ENCODE data around the gene SPACA4. TPM values are rescaled to one million over a fixed set of nuclear protein-coding genes. Genes with fewer than 3 reads are reported as not detected.

Gene SPACA4
- total RNA-seq (2022) (not detected in 2 replicates), Bru-seq, nascent RNA (not detected), BruChase-seq, experiment 1, labeled RNA remaining after a 2-hour chase (percentile 18 among the genes with signal in this experiment), BruChase-seq, experiment 2, labeled RNA remaining after a 6-hour chase (not detected)
- long read RNA-seq = 0 reads

- Histone ChIP-seq H3K4me3 (ENCODE audit: low read depth, low read length) (no peak within 1 kb of the TSS), H3K9me3 (no peaks in the 10 kb centered on the region), H3K36me3 (ENCODE audit: control insufficient read depth, insufficient read depth, low read length) (no peaks in the 10 kb centered on the region), H3K4me1 (peaks cover 7% of the 10 kb centered on the region), H3K27me3 (replicated peaks; ENCODE audit: control insufficient read depth, insufficient read depth, low read length) (no peaks in the 10 kb centered on the region)
- CTCF ChIA-PET = interaction anchor here (0.6 to 1.3 kb wide), 4 partner anchors 18 to 792 kb away, joined by 3 to 9 read pairs (median 4); no protein-coding TSS in a partner anchor
- POLR2A ChIA-PET = no interaction called here
- TF ChIP-seq, protein P1, sequence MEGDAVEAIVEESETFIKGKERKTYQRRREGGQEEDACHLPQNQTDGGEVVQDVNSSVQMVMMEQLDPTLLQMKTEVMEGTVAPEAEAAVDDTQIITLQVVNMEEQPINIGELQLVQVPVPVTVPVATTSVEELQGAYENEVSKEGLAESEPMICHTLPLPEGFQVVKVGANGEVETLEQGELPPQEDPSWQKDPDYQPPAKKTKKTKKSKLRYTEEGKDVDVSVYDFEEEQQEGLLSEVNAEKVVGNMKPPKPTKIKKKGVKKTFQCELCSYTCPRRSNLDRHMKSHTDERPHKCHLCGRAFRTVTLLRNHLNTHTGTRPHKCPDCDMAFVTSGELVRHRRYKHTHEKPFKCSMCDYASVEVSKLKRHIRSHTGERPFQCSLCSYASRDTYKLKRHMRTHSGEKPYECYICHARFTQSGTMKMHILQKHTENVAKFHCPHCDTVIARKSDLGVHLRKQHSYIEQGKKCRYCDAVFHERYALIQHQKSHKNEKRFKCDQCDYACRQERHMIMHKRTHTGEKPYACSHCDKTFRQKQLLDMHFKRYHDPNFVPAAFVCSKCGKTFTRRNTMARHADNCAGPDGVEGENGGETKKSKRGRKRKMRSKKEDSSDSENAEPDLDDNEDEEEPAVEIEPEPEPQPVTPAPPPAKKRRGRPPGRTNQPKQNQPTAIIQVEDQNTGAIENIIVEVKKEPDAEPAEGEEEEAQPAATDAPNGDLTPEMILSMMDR (IDR thresholded peaks at IDR 0.05; ENCODE audit: insufficient read depth in 1 of 2, low read depth in 1 of 2, low read length in 1 of 2, severe bottlenecking in 1 of 2, unreplicated experiment in 1 of 2) = no peak
- intact Hi-C loops (cut with micrococcal nuclease; ENCODE audit: unreplicated experiment) = no loop called here
- Mint-ChIP-seq H3K27ac (ENCODE audit: unreplicated experiment) (peak within 1 kb of the TSS; percentile 24), H3K4me3 (ENCODE audit: unreplicated experiment) (no peak within 1 kb of the TSS), H3K36me3 (ENCODE audit: insufficient read depth, unreplicated experiment) (peaks cover 25% of the 10 kb centered on the region), H3K27me3 (ENCODE audit: insufficient read depth, unreplicated experiment) (no peaks in the 10 kb centered on the region), H3K4me1 (ENCODE audit: low read depth, unreplicated experiment) (peaks cover 12% of the 10 kb centered on the region), H3K9me3 (ENCODE audit: unreplicated experiment) (no peaks in the 10 kb centered on the region)
- DNase-seq = no peak
- no TSS peak for BruUV-seq (replicated peaks)
Observed at GRCh38 chr19:48606463-48607358, at the start of gene SPACA4. TSS of gene SPACA4 (plus strand) at chr19:48606742. CDS start at chr19:48606979, 237 bp downstream.

DNA sequence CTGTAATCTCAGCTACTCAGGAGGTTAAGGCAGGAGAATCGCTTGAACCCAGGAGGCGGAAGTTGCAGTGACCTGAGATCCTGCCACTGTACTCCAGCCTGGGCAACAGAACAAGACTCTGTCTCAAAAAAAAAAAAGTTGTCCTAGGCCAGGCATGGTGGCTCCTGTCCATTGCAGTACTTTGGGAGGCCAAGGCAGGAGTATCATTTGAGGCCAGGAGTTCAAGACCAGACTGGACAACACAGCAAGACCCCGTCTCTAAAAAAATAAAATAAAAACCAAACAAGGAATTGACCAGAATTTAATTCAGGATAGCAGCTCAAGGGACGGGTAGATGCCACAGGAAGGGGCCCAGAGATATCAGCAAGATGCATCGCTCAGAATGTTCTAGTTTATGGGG is 49.7 kb upstream of the SPACA4 start:
- Histone ChIP-seq H3K4me3 (ENCODE audit: low read depth, low read length) (no peak overlapping the region), H3K27me3 (replicated peaks; ENCODE audit: control insufficient read depth, insufficient read depth, low read length) (no peaks in the 10 kb centered on the region), H3K4me1 (peaks cover 63% of the 10 kb centered on the region), H3K9me3 (no peaks in the 10 kb centered on the region), H3K36me3 (ENCODE audit: control insufficient read depth, insufficient read depth, low read length) (no peaks in the 10 kb centered on the region)
- Mint-ChIP-seq H3K4me3 (ENCODE audit: unreplicated experiment) (no peak overlapping the region), H3K27ac (ENCODE audit: unreplicated experiment) (peak overlapping the region; percentile 98), H3K36me3 (ENCODE audit: insufficient read depth, unreplicated experiment) (peaks cover 30% of the 10 kb centered on the region), H3K4me1 (ENCODE audit: low read depth, unreplicated experiment) (peaks cover 42% of the 10 kb centered on the region), H3K27me3 (ENCODE audit: insufficient read depth, unreplicated experiment) (no peaks in the 10 kb centered on the region), H3K9me3 (ENCODE audit: unreplicated experiment) (no peaks in the 10 kb centered on the region)
- no TSS peak for BruUV-seq (replicated peaks)
- TF ChIP-seq, protein P1 (IDR thresholded peaks at IDR 0.05; ENCODE audit: insufficient read depth in 1 of 2, low read depth in 1 of 2, low read length in 1 of 2, severe bottlenecking in 1 of 2, unreplicated experiment in 1 of 2) = no peak
- POLR2A ChIA-PET = interaction anchor here (0.5 to 1.0 kb wide), 2 partner anchors 16 to 55 kb away, joined by 3 to 4 read pairs; no protein-coding TSS in a partner anchor
- intact Hi-C loops (cut with micrococcal nuclease; ENCODE audit: unreplicated experiment) = no loop called here
- no peak for DNase-seq
- CTCF ChIA-PET = interaction anchor here (1.4 kb wide), 1 partner anchor 28 kb away, joined by 3 read pairs; no protein-coding TSS in a partner anchor

GRCh38 chr19:48558018-48558684 is 48.4 kb upstream of the SPACA4 start:
- CTCF ChIA-PET = interaction anchor here (0.5 to 1.3 kb wide), 11 partner anchors 16 to 1261 kb away, joined by 3 to 16 read pairs (median 7); partner anchors contain the start of genes RPL18 and SPHK2

More at GRCh38 chr19:48558018-48558684, 48.4 kb upstream of the SPACA4 start:
- H3K4me3 ChIP-seq (ENCODE audit: low read depth, low read length) = no peak overlapping the region
- H3K27ac Mint-ChIP-seq (ENCODE audit: unreplicated experiment) = peak overlapping the region; percentile 98
- peaks cover 44% of the 10 kb centered on the region for H3K4me1 Mint-ChIP-seq (ENCODE audit: low read depth, unreplicated experiment)
- TF ChIP-seq, protein P1 (IDR thresholded peaks at IDR 0.05; ENCODE audit: insufficient read depth in 1 of 2, low read depth in 1 of 2, low read length in 1 of 2, severe bottlenecking in 1 of 2, unreplicated experiment in 1 of 2) = no peak
- peak overlapping the region; percentile 54 for H3K4me3 Mint-ChIP-seq (ENCODE audit: unreplicated experiment)
- peaks cover 51% of the 10 kb centered on the region for H3K4me1 ChIP-seq
- H3K27me3 Mint-ChIP-seq (ENCODE audit: insufficient read depth, unreplicated experiment) = no peaks in the 10 kb centered on the region
- H3K27me3 ChIP-seq (replicated peaks; ENCODE audit: control insufficient read depth, insufficient read depth, low read length) = no peaks in the 10 kb centered on the region
- TSS peak; percentile 79 for BruUV-seq (replicated peaks)
- no peaks in the 10 kb centered on the region for H3K36me3 ChIP-seq (ENCODE audit: control insufficient read depth, insufficient read depth, low read length)
- POLR2A ChIA-PET = interaction anchor here (0.5 to 1.0 kb wide), 16 partner anchors 10 to 764 kb away, joined by 3 to 24 read pairs (median 5); partner anchors contain the start of genes RPL18, SPHK2, SYNGR4 and TMEM143
- intact Hi-C loops (cut with micrococcal nuclease; ENCODE audit: unreplicated experiment) = loop anchor here (1.0 kb wide), 3 partner anchors 13 to 56 kb away; no protein-coding TSS in a partner anchor
- H3K9me3 Mint-ChIP-seq (ENCODE audit: unreplicated experiment) = no peaks in the 10 kb centered on the region
- no peaks in the 10 kb centered on the region for H3K9me3 ChIP-seq
- peaks cover 30% of the 10 kb centered on the region for H3K36me3 Mint-ChIP-seq (ENCODE audit: insufficient read depth, unreplicated experiment)
- DNase-seq = peak; percentile 99
